Measurements from ENCODE around the gene FHAD1. TPM values are rescaled to one million over a fixed set of nuclear protein-coding genes. Genes with fewer than 3 reads are reported as not detected.

FHAD1 gene
- total and polyA plus RNA-seq, 9 of the 15 experiments (the other 6 are each of a cell fraction or from before 2014, with no cell fraction given) = 0.32 to 2.1 (median 1.5) TPM; not detected in 1

DNA sequence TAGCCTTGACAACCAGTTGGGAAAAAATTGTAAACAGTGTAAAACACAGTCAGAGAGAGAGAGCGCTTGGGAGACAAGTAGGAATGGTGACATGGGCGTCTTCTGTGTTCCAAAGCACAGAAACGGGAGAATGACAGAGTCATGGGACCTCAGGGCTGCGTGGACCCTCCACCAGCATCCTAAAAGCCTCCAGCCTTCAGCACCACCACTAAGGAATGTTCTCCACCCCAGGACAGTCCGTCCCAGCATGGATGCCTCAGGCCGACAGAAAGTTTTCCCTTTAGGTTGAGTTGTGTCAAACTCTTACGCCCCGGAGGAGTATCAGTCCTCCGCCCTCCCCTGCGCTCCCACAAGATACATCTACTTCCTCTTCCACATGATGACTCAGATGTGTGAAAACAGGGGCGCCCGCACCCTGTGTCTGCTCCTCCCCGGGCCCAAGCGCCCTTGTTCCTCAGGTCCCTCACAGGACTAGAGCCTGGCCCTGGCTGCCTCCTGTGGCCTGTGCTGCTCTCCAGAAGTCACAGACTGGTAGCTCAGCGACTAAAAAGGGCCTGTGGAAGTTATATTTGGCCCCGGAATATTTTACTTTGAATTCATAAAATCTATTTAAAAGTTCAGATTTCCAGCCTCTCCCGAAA is 98.8 kb downstream of the FHAD1 start (continued):
- TF ChIP-seq, protein P1, sequence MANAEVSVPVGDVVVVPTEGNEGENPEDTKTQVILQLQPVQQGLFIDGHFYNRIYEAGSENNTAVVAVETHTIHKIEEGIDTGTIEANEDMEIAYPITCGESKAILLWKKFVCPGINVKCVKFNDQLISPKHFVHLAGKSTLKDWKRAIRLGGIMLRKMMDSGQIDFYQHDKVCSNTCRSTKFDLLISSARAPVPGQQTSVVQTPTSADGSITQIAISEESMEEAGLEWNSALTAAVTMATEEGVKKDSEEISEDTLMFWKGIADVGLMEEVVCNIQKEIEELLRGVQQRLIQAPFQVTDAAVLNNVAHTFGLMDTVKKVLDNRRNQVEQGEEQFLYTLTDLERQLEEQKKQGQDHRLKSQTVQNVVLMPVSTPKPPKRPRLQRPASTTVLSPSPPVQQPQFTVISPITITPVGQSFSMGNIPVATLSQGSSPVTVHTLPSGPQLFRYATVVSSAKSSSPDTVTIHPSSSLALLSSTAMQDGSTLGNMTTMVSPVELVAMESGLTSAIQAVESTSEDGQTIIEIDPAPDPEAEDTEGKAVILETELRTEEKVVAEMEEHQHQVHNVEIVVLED (CRISPR knock-in tag; IDR thresholded peaks at IDR 0.05) = no peak
- TF ChIP-seq TEAD4 (IDR thresholded peaks at IDR 0.05; ENCODE audit: low read length) = no peak; the same call in 1 of the 2 replicates
- no peak for TF ChIP-seq TEAD4 (CRISPR knock-in tag; IDR thresholded peaks at IDR 0.05; ENCODE audit: borderline replicate concordance)
- TF ChIP-seq POLR2G (IDR thresholded peaks at IDR 0.05; ENCODE audit: low read depth, low read length) = peak; percentile 56; the same call in 1 of the 2 replicates
- no peak for TF ChIP-seq ATF1 (CRISPR knock-in tag; IDR thresholded peaks at IDR 0.05)
- peak; percentile 46; the same call in 1 of the 2 replicates for TF ChIP-seq ATF1 (tag; IDR thresholded peaks at IDR 0.05)
- TF ChIP-seq HCFC1 (IDR thresholded peaks at IDR 0.05; ENCODE audit: low read depth, low read length) = no peak
- peak; percentile 15; the same call in 1 of the 2 replicates for TF ChIP-seq GTF2E2 (tag; IDR thresholded peaks at IDR 0.05)
- peak; percentile 55; the same call in 1 of the 2 replicates for TF ChIP-seq ETV5 (CRISPR knock-in tag; IDR thresholded peaks at IDR 0.05; ENCODE audit: low read depth)
- TF ChIP-seq CEBPB (tag; IDR thresholded peaks at IDR 0.05) = no peak
- no peak for TF ChIP-seq ZNF408 (CRISPR knock-in tag; IDR thresholded peaks at IDR 0.05; ENCODE audit: low read depth)
- TF ChIP-seq ZNF384 (IDR thresholded peaks at IDR 0.05; ENCODE audit: low read depth, low read length) = no peak
- TF ChIP-seq TRIM24 (IDR thresholded peaks at IDR 0.05) = no peak
- no peak for TF ChIP-seq MECOM (CRISPR knock-in tag; IDR thresholded peaks at IDR 0.05)
- TF ChIP-seq, protein P2, sequence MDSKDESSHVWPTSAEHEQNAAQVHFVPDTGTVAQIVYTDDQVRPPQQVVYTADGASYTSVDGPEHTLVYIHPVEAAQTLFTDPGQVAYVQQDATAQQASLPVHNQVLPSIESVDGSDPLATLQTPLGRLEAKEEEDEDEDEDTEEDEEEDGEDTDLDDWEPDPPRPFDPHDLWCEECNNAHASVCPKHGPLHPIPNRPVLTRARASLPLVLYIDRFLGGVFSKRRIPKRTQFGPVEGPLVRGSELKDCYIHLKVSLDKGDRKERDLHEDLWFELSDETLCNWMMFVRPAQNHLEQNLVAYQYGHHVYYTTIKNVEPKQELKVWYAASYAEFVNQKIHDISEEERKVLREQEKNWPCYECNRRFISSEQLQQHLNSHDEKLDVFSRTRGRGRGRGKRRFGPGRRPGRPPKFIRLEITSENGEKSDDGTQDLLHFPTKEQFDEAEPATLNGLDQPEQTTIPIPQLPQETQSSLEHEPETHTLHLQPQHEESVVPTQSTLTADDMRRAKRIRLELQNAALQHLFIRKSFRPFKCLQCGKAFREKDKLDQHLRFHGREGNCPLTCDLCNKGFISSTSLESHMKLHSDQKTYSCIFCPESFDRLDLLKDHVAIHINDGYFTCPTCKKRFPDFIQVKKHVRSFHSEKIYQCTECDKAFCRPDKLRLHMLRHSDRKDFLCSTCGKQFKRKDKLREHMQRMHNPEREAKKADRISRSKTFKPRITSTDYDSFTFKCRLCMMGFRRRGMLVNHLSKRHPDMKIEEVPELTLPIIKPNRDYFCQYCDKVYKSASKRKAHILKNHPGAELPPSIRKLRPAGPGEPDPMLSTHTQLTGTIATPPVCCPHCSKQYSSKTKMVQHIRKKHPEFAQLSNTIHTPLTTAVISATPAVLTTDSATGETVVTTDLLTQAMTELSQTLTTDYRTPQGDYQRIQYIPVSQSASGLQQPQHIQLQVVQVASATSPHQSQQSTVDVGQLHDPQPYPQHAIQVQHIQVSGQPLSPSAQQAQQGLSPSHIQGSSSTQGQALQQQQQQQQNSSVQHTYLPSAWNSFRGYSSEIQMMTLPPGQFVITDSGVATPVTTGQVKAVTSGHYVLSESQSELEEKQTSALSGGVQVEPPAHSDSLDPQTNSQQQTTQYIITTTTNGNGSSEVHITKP (IDR thresholded peaks at IDR 0.05; ENCODE audit: partially characterized antibody) = peak; percentile 5
- TF ChIP-seq ZNF445 (CRISPR knock-in tag; IDR thresholded peaks at IDR 0.05; ENCODE audit: low read depth) = no peak
- no peak for TF ChIP-seq HIVEP1 (CRISPR knock-in tag; IDR thresholded peaks at IDR 0.05)
- TF ChIP-seq, protein P3, sequence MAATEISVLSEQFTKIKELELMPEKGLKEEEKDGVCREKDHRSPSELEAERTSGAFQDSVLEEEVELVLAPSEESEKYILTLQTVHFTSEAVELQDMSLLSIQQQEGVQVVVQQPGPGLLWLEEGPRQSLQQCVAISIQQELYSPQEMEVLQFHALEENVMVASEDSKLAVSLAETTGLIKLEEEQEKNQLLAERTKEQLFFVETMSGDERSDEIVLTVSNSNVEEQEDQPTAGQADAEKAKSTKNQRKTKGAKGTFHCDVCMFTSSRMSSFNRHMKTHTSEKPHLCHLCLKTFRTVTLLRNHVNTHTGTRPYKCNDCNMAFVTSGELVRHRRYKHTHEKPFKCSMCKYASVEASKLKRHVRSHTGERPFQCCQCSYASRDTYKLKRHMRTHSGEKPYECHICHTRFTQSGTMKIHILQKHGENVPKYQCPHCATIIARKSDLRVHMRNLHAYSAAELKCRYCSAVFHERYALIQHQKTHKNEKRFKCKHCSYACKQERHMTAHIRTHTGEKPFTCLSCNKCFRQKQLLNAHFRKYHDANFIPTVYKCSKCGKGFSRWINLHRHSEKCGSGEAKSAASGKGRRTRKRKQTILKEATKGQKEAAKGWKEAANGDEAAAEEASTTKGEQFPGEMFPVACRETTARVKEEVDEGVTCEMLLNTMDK (IDR thresholded peaks at IDR 0.05; ENCODE audit: borderline replicate concordance, insufficient read depth, low read depth, low read length, poor library complexity, severe bottlenecking) = no peak
- TF ChIP-seq SMAD3 (CRISPR knock-in tag; conservative IDR thresholded peaks at IDR 0.05) = peak; percentile 22; the same call in 1 of the 2 replicates

Measured in K562 (cell line).